ENCODE data around the gene PIGW. TPM values are rescaled to one million over a fixed set of nuclear protein-coding genes. Genes with fewer than 3 reads are reported as not detected.
"Not testable (repeated sequence)": the region's sequence is repeated elsewhere in the genome, so short reads cannot be mapped to it uniquely, and the experiment has no call there.

The PIGW gene
- total RNA-seq, 4 donors from 2014 or later: 6.9 to 11.0 (median 9.0) TPM

GRCh38 chr17:36504156-36504545 is 30.6 kb upstream of the PIGW start:
- WGBS, 2 donors: 98 to 100% methylated on average over 2 to 5 of the region's 5 CpGs
- no peaks in the 10 kb centered on the region for H3K9me3 ChIP-seq
- no peak for DNase-seq

GRCh38 chr17:36505171-36505570 is 29.6 kb upstream of the PIGW start:
- Histone ChIP-seq H3K4me1 (no peaks in the 10 kb centered on the region), H3K4me3 (no peak overlapping the region), H3K9me3 (no peaks in the 10 kb centered on the region), H3K27ac (no peak overlapping the region), H3K27me3 (no peaks in the 10 kb centered on the region), H3K36me3 (peaks cover 9 to 100% (median 29%) of the 10 kb centered on the region in 3 donors)
- intact Hi-C loops (cut with DNase I): no loop called here
- DNase-seq: no peak
- WGBS, 2 donors: 92 to 98% methylated on average over 2 to 6 of the region's 8 CpGs
- TF ChIP-seq CTCF (IDR thresholded peaks at IDR 0.05) (no peak), POLR2A (IDR thresholded peaks at IDR 0.05) (no peak)

More at GRCh38 chr17:36504156-36504545, 30.6 kb upstream of the PIGW start:
- Histone ChIP-seq H3K27ac (no peak overlapping the region), H3K27me3 (no peaks in the 10 kb centered on the region), H3K4me3 (no peak overlapping the region), H3K36me3 (peaks cover 9 to 99% (median 29%) of the 10 kb centered on the region in 3 donors), H3K4me1 (no peaks in the 10 kb centered on the region)
- intact Hi-C loops (cut with DNase I): no loop called here
- TF ChIP-seq CTCF (IDR thresholded peaks at IDR 0.05) (no peak), POLR2A (IDR thresholded peaks at IDR 0.05) (no peak)

- H3K27ac ChIP-seq: no peak overlapping the region
- H3K4me1 ChIP-seq: no peaks in the 10 kb centered on the region
- no peaks in the 10 kb centered on the region for H3K9me3 ChIP-seq
- WGBS, 2 donors: 100% methylated on average over 1 of the region's 6 CpGs; no CpG with 5 or more reads in 1 of the 2 donors
- TF ChIP-seq CTCF (IDR thresholded peaks at IDR 0.05) (no peak), POLR2A (IDR thresholded peaks at IDR 0.05) (no peak)
- H3K27me3 ChIP-seq: no peaks in the 10 kb centered on the region
- intact Hi-C loops (cut with DNase I): no loop called here
- peaks cover 9 to 100% (median 29%) of the 10 kb centered on the region in 3 donors for H3K36me3 ChIP-seq
- no peak overlapping the region for H3K4me3 ChIP-seq
- DNase-seq: no peak
Measured at GRCh38 chr17:36506249-36506826, 28.4 kb upstream of the PIGW start.

- Histone ChIP-seq H3K4me3 (no peak overlapping the region), H3K36me3 (peaks cover 9 to 100% (median 29%) of the 10 kb centered on the region in 3 donors), H3K27ac (no peak overlapping the region), H3K9me3 (no peaks in the 10 kb centered on the region), H3K27me3 (no peaks in the 10 kb centered on the region), H3K4me1 (no peaks in the 10 kb centered on the region)
- intact Hi-C loops (cut with DNase I): no loop called here
- no peak for DNase-seq
- 100% methylated on average over 2 of the region's 11 CpGs; no CpG with 5 or more reads in 1 of the 2 donors for WGBS, 2 donors
- TF ChIP-seq CTCF (IDR thresholded peaks at IDR 0.05): no peak
- no peak for TF ChIP-seq POLR2A (IDR thresholded peaks at IDR 0.05)
Measured at GRCh38 chr17:36506831-36507230, 28.0 kb upstream of the PIGW start.

GRCh38 chr17:36507266-36507665 is 27.5 kb upstream of the PIGW start:
- no peaks in the 10 kb centered on the region for H3K9me3 ChIP-seq
- H3K4me3 ChIP-seq: no peak overlapping the region
- no peak for TF ChIP-seq POLR2A (IDR thresholded peaks at IDR 0.05)
- TF ChIP-seq CTCF (IDR thresholded peaks at IDR 0.05): no peak
- no peak overlapping the region for H3K27ac ChIP-seq
- H3K27me3 ChIP-seq: no peaks in the 10 kb centered on the region
- WGBS, 2 donors: 92 to 95% methylated on average over 6 of the region's 6 CpGs
- H3K36me3 ChIP-seq: peaks cover 9 to 96% (median 26%) of the 10 kb centered on the region in 3 donors
- no peaks in the 10 kb centered on the region for H3K4me1 ChIP-seq
- intact Hi-C loops (cut with DNase I): no loop called here
- no peak for DNase-seq

GRCh38 chr17:36508439-36508838 is 26.3 kb upstream of the PIGW start:
- H3K4me1 ChIP-seq; H3K27me3 ChIP-seq; intact Hi-C loops (cut with DNase I); DNase-seq; H3K9me3 ChIP-seq; H3K27ac ChIP-seq; H3K4me3 ChIP-seq: not testable (repeated sequence)
- H3K36me3 ChIP-seq: peaks cover 17 to 96% (median 22%) of the 10 kb centered on the region in 3 donors
- WGBS, 2 donors: 80 to 94% methylated on average over 1 to 2 of the region's 2 CpGs
